HG02642 (cell line): ENCODE results near the gene INTS13.
"Not testable (repeated sequence)": the region's sequence is repeated elsewhere in the genome, so short reads cannot be mapped to it uniquely, and the experiment has no call there.

Experiments
- ATAC-seq: cut with Tn5 transposase; IDR thresholded peaks from one replicate; pipeline ENCODE4 v1.9.1; 2021; ENCODE audit warnings: mild to moderate bottlenecking; ENCODE audit not compliant: unreplicated experiment, poor library complexity

INTS13 gene

DNA sequence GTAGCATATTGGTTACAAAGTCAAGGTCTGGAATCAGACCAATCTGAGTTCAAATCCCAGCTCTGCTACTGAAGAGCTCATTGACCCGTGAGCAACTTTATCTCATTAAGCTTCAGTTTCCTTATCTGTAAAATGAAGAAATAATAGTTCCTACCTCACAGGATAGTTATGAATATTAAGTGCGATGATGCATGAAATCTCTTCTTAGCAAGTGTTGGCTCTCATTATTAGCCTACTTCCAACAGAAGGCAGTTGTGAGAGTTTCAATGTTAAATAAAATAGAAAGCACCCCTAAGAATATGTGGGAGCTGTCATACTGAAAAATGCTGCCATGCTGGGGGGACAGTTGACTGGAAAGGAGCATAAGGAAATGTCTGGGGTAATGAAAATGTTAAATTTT lies 65.8 kb downstream of the INTS13 start:
- no peak for ATAC-seq

DNA sequence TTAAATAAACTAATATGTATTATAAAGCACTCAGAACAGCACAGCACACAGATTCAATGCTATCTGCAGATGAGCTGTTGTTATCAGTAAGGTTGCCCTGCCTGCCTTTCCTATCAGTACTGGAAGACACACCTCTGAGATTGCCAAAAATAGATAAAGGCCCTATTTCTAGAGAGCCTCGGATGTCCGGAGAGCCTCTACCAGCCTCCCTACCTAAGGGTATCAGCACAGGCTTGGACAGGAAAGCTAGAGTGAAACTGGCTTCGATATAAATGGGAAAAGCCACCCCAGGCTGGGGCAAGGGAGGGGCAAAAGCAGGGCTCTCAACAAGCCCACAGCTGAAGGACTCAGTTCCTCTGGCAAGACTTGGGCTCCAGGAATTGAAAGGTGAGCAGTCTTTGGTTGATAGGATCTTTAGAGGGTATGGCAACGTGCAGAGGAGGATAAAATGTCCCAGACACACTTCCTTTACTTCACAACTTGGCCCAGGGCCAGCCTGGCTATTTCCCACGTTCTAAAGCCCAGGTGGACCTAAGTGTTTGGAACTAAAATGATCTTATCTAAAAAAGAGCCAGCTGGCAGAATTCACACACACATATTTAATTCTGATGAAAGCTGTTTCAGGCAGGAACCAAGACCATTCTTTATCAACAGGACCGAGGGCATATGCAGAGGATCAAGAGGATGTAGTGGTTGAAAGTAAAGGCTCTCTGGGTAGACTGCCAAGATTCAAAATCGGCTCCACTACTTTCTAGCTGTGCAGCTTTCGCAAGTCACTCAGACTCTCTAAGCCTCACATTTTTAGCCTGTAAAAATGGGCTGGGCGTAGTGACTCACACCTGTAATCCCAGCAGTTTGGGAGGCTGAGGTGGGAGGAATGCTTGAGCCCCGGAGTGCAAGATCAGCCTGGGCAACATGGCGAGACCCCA lies 67.0 kb downstream of the INTS13 start:
- no peak for ATAC-seq

DNA sequence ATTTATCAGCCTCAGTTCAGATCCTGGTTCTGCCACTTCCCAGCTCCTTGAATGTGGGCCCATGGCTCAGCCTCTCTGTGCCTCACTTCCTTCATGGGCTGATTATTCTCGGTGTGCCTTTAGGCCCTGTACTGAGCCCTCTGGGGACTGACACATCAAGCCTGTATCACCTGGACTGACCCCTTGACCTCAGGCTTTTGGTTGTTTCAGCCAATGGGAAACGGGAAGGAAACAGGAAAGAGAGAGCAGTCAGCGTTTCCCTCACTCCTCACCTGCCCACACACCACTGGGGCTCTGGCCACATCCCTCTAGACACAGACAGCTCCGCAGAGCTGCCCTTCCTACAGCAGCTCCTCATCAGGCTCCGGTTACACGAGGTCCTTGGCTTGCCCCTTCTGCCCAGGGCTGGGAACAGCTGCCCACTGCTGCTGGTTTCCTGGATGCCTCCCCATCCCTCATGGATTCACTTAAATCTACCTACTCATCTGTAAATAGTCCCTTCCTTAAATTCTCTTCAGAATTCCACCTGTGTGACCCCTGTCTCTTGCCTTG lies 67.8 kb downstream of the INTS13 start:
- ATAC-seq = no peak

DNA sequence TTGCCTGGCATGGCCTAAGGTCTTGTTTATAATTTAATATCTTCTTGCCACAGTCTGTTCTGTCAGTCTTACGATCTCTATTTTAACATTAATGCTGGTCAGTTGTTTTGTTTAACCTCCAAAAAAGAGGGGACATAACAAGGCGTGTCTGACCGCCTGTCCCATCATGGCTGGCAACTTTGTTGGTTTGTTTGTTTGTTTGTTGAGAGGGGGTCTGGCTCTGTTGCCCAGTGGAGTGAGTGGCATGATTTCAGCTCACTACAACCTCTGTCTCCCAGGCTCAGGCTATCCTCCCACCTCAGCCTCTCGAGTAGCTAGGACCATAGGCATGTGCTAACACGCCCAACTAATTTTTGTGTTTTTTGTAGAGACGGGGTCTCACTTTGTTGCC lies 68.7 kb downstream of the INTS13 start:
- ATAC-seq = no peak

DNA sequence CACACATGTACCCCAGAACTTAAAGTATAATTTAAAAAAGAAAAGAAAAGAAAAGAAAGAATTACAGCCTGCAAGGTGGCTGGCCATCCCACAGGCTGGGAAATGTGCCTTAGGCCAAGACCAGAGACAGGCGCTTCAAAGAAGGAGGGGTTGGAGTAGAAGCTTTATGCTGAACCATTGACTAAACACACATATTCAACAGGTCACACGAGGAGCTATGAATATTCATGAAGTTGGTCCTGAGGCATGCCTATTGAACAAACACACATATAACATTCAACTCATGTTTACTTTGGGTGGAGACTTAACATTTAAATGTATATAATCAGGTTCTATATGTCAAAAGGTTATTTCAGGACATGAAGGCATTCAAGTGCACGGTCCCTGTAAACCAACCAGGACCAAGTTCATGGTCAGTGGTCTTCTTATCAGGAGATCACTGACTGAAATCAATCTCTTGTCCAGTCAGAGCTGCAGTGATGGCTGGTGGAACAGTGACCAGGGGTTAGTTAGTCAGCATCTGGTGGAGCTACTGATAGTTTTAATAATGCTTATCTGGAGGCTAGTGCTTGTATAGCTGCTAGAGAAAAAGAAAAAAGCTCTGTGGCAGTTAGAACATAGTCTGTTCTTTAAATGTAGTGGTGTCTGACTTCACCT lies 69.2 kb downstream of the INTS13 start:
- ATAC-seq = no peak

DNA sequence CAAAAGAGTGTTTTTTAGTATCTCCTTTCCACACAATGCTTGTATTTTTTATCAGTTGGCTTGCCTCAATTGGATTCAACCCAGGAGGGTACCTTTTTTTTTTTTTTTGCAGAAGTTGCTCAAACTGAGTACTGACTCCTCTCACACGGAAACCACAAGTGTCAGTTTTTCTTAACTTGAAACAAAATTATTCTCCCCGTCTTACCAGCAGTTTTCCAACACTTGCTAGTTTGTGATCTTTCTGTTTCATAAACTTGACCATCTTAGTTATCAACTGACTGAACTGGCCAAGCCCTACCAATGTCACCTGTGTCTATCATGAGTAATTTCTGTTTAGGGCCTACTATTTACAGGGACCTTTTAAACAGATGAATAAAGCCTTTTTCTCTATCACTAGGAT lies 70.7 kb downstream of the INTS13 start:
- peak; percentile 61 for ATAC-seq

DNA sequence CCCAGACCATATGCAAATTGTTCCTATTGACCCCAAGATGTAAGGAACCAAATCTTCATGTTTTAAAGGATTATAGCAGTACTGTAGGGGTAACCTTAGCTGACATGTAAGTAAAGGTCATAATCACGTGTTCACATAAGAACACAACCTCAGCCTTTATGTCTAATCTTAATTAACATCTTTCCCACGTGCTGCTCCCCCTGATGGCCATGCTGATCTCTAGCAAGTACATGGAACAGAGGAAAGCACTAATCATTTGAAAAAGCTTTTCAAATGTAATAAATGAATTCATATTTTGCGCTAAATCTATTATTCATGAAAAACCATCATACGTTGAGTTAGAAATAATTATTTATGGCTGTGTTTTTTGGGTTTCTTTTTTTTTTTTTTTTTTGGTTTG lies 74.3 kb downstream of the INTS13 start:
- no peak for ATAC-seq

DNA sequence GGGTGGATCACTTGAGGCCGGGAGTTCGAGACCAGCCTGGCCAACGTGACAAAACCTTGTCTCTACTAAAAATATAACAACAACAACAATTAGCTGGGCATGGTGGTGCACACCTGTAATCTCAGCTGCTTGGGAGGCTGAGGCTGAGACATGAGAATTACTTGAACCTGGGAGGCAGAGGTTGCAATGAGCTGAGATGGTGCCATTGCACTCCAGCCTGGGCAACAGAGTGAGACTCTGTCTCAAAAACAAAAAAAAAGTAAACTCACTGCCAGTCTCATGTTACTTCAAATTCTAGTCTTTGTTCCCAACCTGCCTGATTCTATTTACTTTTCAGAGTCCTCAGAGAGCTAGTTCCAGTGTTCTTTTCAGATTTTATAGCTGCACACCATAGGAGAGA lies 75.0 kb downstream of the INTS13 start:
- ATAC-seq = not testable (repeated sequence)

DNA sequence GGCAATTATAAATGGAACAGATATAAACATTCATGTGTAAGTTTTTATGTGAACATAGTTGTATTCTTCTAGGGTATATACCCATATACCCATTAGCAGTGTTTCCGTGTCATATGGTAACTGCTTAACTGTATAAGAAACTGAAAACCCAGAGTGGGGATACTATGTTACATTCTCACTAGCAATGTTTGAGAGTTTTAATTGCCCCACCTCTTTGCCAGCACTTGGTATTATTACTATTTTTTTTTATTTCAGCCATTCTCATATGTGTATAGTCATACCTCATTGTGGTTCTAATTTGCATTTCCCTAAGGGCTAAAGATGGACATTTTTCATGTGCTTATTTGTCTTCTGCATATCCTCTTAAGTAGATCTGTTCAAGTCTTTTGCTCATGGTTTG lies 76.1 kb downstream of the INTS13 start:
- ATAC-seq = no peak

DNA sequence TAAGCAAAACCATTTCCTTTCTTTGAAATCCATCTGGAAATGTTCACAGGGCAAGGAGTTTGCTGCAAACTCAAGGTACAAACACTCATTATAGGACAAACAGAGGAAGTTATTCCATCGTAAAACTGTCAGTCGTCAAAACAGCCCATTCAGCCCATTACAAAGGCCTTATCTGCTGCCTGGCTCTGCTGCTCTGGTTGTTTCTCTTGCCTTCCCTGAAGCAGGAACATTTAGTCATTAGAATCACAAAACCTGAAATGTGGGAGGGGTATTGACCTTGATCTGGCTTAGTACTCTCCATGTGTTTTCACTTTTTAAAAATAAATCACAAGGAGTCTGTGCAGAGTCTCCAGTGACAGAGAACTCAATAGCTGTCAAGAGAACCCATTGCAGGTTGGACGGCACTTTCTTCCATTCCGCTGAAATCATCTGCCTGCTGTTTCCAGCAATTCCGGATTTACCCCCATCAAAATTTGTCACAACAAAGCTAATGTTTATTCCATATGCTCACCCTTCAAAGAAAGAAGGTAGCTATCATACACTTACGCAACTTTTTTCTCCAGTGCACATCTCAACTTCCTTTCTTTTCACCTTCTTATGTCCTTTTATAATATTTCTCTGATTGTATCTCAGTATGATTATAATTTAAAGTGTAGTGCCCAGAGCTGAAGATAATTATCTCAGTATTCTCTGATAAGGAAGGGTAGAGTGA lies 80.2 kb downstream of the INTS13 start:
- no peak for ATAC-seq

DNA sequence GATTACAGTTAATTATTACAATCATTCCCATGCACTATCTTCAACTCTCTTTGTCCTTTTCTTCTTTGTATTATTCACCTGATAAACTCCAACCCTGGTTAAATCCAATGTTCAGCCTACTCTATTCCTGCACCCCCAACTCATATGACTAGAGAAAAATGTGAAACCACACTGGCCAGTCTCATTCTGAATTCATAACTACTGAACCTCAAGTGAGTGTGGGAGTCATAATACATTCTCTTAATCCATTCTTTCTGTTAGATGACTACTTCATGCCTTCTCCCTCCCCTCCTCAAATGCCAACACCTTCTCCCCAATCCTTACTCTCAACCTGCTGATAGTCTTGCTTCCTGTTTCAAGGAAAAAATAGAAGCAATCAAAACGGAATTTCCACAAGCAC lies 82.4 kb downstream of the INTS13 start:
- ATAC-seq = no peak
